H9 (cell line): ENCODE measurements around the gene ALLC. TPM values are rescaled to one million over a fixed set of nuclear protein-coding genes. Genes with fewer than 3 reads are reported as not detected.

Experiments
- DNase-seq: peaks from one replicate; pipeline ENCODE4 v3.0.0-alpha.2; 2017
- H2AFZ ChIP-seq: one replicate; pipeline ENCODE4 v1.6.1; 2013; ENCODE audit warnings: mild to moderate bottlenecking, low read length, control low read depth, moderate library complexity
- H2AK5ac ChIP-seq: 2 replicates; pipeline ENCODE4 v1.6.1; 2013; ENCODE audit warnings: low read length, control low read depth, mixed read lengths; ENCODE audit not compliant: insufficient read length
- H2BK120ac ChIP-seq: one replicate; pipeline ENCODE4 v1.6.1; 2013; ENCODE audit warnings: low read depth, mild to moderate bottlenecking, low read length, control low read depth, inconsistent platforms; ENCODE audit not compliant: poor library complexity, severe bottlenecking
- H2BK12ac ChIP-seq: 2 replicates; pipeline ENCODE4 v1.6.1; 2013; ENCODE audit warnings: low read length, control low read depth, mixed read lengths, low read depth; ENCODE audit not compliant: insufficient read length
- H2BK15ac ChIP-seq: 2 replicates; pipeline ENCODE4 v1.6.1; 2013; ENCODE audit warnings: low read depth, low read length, control low read depth
- H2BK20ac ChIP-seq: one replicate; pipeline ENCODE4 v1.6.1; 2013; ENCODE audit warnings: low read depth, mild to moderate bottlenecking, low read length, control low read depth, inconsistent platforms; ENCODE audit not compliant: poor library complexity, severe bottlenecking
- H2BK5ac ChIP-seq: 2 replicates; pipeline ENCODE4 v1.6.1; 2013; ENCODE audit warnings: low read length, control low read depth, mixed read lengths; ENCODE audit not compliant: insufficient read length
- H3K14ac ChIP-seq: 2 replicates; pipeline ENCODE4 v1.6.1; 2013; ENCODE audit warnings: low read length, control low read depth; ENCODE audit not compliant: insufficient read depth
- H3K18ac ChIP-seq: 2 replicates; pipeline ENCODE4 v1.6.1; 2013; ENCODE audit warnings: low read depth, mild to moderate bottlenecking, mixed read lengths, low read length, control low read depth; ENCODE audit not compliant: insufficient read length
- H3K23ac ChIP-seq: 2 replicates; pipeline ENCODE4 v1.6.1; 2013; ENCODE audit warnings: low read length, control low read depth, mixed read lengths, low read depth; ENCODE audit not compliant: insufficient read length
- H3K23me2 ChIP-seq: 2 replicates; pipeline ENCODE4 v1.6.1; 2013; ENCODE audit warnings: low read depth, mild to moderate bottlenecking, mixed read lengths, low read length, control low read depth; ENCODE audit not compliant: insufficient read length, poor library complexity, severe bottlenecking
- H3K27ac ChIP-seq: 2 replicates; pipeline ENCODE4 v1.5.1; 2013; ENCODE audit warnings: low read length, control low read depth, mixed read lengths, low read depth; ENCODE audit not compliant: insufficient read length
- H3K27me3 ChIP-seq: 2 replicates; pipeline ENCODE4 v1.6.1; 2013; ENCODE audit warnings: low read length, control low read depth, inconsistent platforms; ENCODE audit not compliant: insufficient read depth
- H3K4ac ChIP-seq: 2 replicates; pipeline ENCODE4 v1.6.1; 2013; ENCODE audit warnings: low read depth, mild to moderate bottlenecking, control low read depth, inconsistent platforms, low read length, moderate library complexity
- H3K4me1 ChIP-seq: 2 replicates; pipeline ENCODE4 v1.6.1; 2013; ENCODE audit warnings: low read length, control low read depth, inconsistent platforms; ENCODE audit not compliant: insufficient read depth
- H3K4me2 ChIP-seq: 2 replicates; pipeline ENCODE4 v1.6.1; 2013; ENCODE audit warnings: low read length, control low read depth, mixed read lengths; ENCODE audit not compliant: insufficient read length, insufficient read depth
- H3K56ac ChIP-seq: 2 replicates; pipeline ENCODE4 v1.6.1; 2013; ENCODE audit warnings: low read depth, mild to moderate bottlenecking, mixed read lengths, low read length, control low read depth; ENCODE audit not compliant: insufficient read length
- H3K79me1 ChIP-seq: 2 replicates; pipeline ENCODE4 v1.6.1; 2013; ENCODE audit warnings: low read depth, mild to moderate bottlenecking, moderate library complexity, low read length, control low read depth, inconsistent platforms; ENCODE audit not compliant: insufficient read depth, poor library complexity, severe bottlenecking
- H3K79me2 ChIP-seq: 2 replicates; pipeline ENCODE4 v1.6.1; 2013; ENCODE audit warnings: low read length, control low read depth, inconsistent platforms; ENCODE audit not compliant: insufficient read depth
- H3K9ac ChIP-seq: 2 replicates; pipeline ENCODE4 v1.6.1; 2013; ENCODE audit warnings: low read length, control low read depth, mixed read lengths; ENCODE audit not compliant: insufficient read length; ENCODE audit errors: extremely low read depth
- H3K9me3 ChIP-seq: one replicate; pipeline ENCODE4 v1.6.1; 2013; ENCODE audit warnings: low read depth, low read length, inconsistent platforms; ENCODE audit not compliant: control insufficient read depth
- H3T11ph ChIP-seq: one replicate; pipeline ENCODE4 v1.6.1; 2013; ENCODE audit warnings: mild to moderate bottlenecking, low read length, control low read depth, inconsistent platforms
- H4K20me1 ChIP-seq: one replicate; pipeline ENCODE4 v1.6.1; 2013; ENCODE audit not compliant: control insufficient read depth, insufficient read length, insufficient read depth
- H4K5ac ChIP-seq: 2 replicates; pipeline ENCODE4 v1.6.1; 2013; ENCODE audit warnings: low read depth, mild to moderate bottlenecking, mixed read lengths, low read length, control low read depth; ENCODE audit not compliant: insufficient read length
- H4K8ac ChIP-seq: replicated peaks from 2 replicates; pipeline ENCODE4 v1.6.1; 2013; ENCODE audit warnings: low read length, control low read depth, mixed read lengths, low read depth; ENCODE audit not compliant: insufficient read length
- H4K91ac ChIP-seq: 2 replicates; pipeline ENCODE4 v1.6.1; 2013; ENCODE audit warnings: low read depth, mild to moderate bottlenecking, moderate library complexity, mixed read lengths, low read length, control low read depth; ENCODE audit not compliant: insufficient read length
- H3K27ac Mint-ChIP-seq, 3 experiments: 2 replicates in 2 of 3; 3 replicates in 1 of 3; pipeline ENCODE4 v1.8.0; 2020 to 2021; ENCODE audit warnings: mixed read lengths in 3 of 3, mild to moderate bottlenecking in 1 of 3, moderate library complexity in 1 of 3
- H3K27me3 Mint-ChIP-seq: 2 replicates; pipeline ENCODE4 v1.8.0; 2021; ENCODE audit warnings: low read depth, mild to moderate bottlenecking, moderate library complexity, mixed read lengths
- H3K36me3 Mint-ChIP-seq, 3 experiments: 2 replicates in 2 of 3; 3 replicates in 1 of 3; pipeline ENCODE4 v1.8.0; 2020 to 2021; ENCODE audit warnings: low read depth in 3 of 3, mixed read lengths in 3 of 3; ENCODE audit not compliant: insufficient read depth in 1 of 3
- H3K4me1 Mint-ChIP-seq, 2 experiments: 2 replicates each; pipeline ENCODE4 v1.8.0; 2020; ENCODE audit warnings: mixed read lengths in 2 of 2
- H3K4me3 Mint-ChIP-seq, 2 experiments: 2 replicates in 1 of 2; 3 replicates in 1 of 2; pipeline ENCODE4 v1.8.0; 2020 to 2021; ENCODE audit warnings: mild to moderate bottlenecking in 2 of 2, mixed read lengths in 2 of 2, moderate library complexity in 1 of 2
- H3K9me3 Mint-ChIP-seq, 2 experiments: 2 replicates in 1 of 2; 3 replicates in 1 of 2; pipeline ENCODE4 v1.8.0; 2020; ENCODE audit warnings: mild to moderate bottlenecking in 2 of 2, mixed read lengths in 2 of 2, moderate library complexity in 1 of 2
- CTCF ChIP-seq: fragments of 200-600 bp; sonication (generic); conservative IDR thresholded peaks from 3 replicates; pipeline ENCODE4 v1.8.0; 2021; ENCODE audit warnings: antibody characterized with exemption, mild to moderate bottlenecking
- WGBS: extraction: QIAGEN DNeasy Blood & Tissue Kit; methylation state at CpG from one replicate; pipeline ENCODE4 v1.1.7; 2013; ENCODE audit warnings: missing lambda C conversion rate, low lambda C conversion rate, mixed read lengths; ENCODE audit not compliant: insufficient read length; ENCODE audit errors: extremely low coverage; 5-methylcytosine and 5-hydroxymethylcytosine counted together
- total RNA-seq: library from RNA; stranded (reverse); gene quantifications from 2 replicates; pipeline ENCODE4 v1.2.1, GENCODE V29; 2021

Gene ALLC
- total RNA-seq, 1 experiment from 2014 or later, result not detected

- H2BK15ac ChIP-seq, result no peak overlapping the region
- no peaks in the 10 kb centered on the region; a peak in 1 of 4 replicates for H3K4me1 Mint-ChIP-seq
- TF ChIP-seq CTCF, result no peak
- H3K9me3 ChIP-seq, result no peaks in the 10 kb centered on the region
- no peak overlapping the region for H4K5ac ChIP-seq
- H2BK120ac ChIP-seq, result no peak overlapping the region
- H3K4ac ChIP-seq, result no peak overlapping the region
- H3K18ac ChIP-seq, result no peak overlapping the region
- no peak overlapping the region for H3K56ac ChIP-seq
- H2AFZ ChIP-seq, result no peak overlapping the region
- no peak overlapping the region for H2BK5ac ChIP-seq
- H3K27ac Mint-ChIP-seq, result no peak overlapping the region
- no peaks in the 10 kb centered on the region for H3K23me2 ChIP-seq
- no peaks in the 10 kb centered on the region for H3K4me1 ChIP-seq
- WGBS, result no CpG with 5 or more reads among the region's 5 CpGs
- H3K36me3 Mint-ChIP-seq, result no peaks in the 10 kb centered on the region; a peak in 1 of 7 replicates
- peaks cover 9% of the 10 kb centered on the region for H3K27me3 Mint-ChIP-seq
- no peak overlapping the region for H3K14ac ChIP-seq
- H3K79me1 ChIP-seq, result no peaks in the 10 kb centered on the region
- H3K4me3 Mint-ChIP-seq, result no peak overlapping the region
- no peak overlapping the region for H3K4me2 ChIP-seq
- H3K79me2 ChIP-seq, result no peaks in the 10 kb centered on the region
- no peak overlapping the region for H4K91ac ChIP-seq
- H3K23ac ChIP-seq, result no peak overlapping the region
- peak overlapping the region; percentile 10 for H4K8ac ChIP-seq
- peak; percentile 16 for DNase-seq
- H4K20me1 ChIP-seq, result no peaks in the 10 kb centered on the region
- no peak overlapping the region for H2BK12ac ChIP-seq
- no peak overlapping the region for H3T11ph ChIP-seq
- H2BK20ac ChIP-seq, result no peak overlapping the region
- no peaks in the 10 kb centered on the region for H3K27me3 ChIP-seq
- no peak overlapping the region for H2AK5ac ChIP-seq
- H3K27ac ChIP-seq, result no peak overlapping the region
- H3K9ac ChIP-seq, result no peak overlapping the region
- H3K9me3 Mint-ChIP-seq, result no peaks in the 10 kb centered on the region
Measured at GRCh38 chr2:3742743-3743508, 84.9 kb downstream of the ALLC start.
